SK-N-SH (cell line): ENCODE data around the gene MDK. TPM values are rescaled to one million over a fixed set of nuclear protein-coding genes. Genes with fewer than 3 reads are reported as not detected.

ENCODE experiments used
- CTCF ChIA-PET: fragments of 300-600, 350-600 bp; formaldehyde crosslinking; extraction: SDS; loops from one replicate; lab custom pipeline; 2021; lab: Yijun Ruan, JAX
- POLR2A ChIA-PET: fragments of 350-600 bp; sonication (Branson Sonifier 250); formaldehyde crosslinking; extraction: SDS; loops from one replicate; lab custom pipeline; 2020; ENCODE audit warnings: antibody characterized with exemption, inconsistent platforms; lab: Yijun Ruan, JAX
- DNase-seq: peaks from one replicate; pipeline ENCODE4 v3.0.0; 2012
- H2AFZ ChIP-seq: fragments of 200-600 bp; sonication (generic); 2 replicates; pipeline ENCODE4 v1.8.1; 2016; ENCODE audit warnings: antibody characterized with exemption, mild to moderate bottlenecking, low read depth
- H3F3A ChIP-seq: fragments of 200-600 bp; sonication (generic); replicated peaks from 2 replicates; pipeline ENCODE3; 2016; ENCODE audit warnings: antibody characterized with exemption, mild to moderate bottlenecking; ENCODE audit not compliant: insufficient read depth
- H3K27ac ChIP-seq, 2 experiments: fragments of 200-500 bp in 1 of 2; fragments of 200-600 bp in 1 of 2; sonication (Bioruptor generic) in 1 of 2; sonication (generic), shearing (Covaris generic) in 1 of 2; 2 replicates each; pipeline versions ENCODE4 v1.5.1 to v1.6.1; 2014 to 2016; ENCODE audit warnings: low read depth in 2 of 2, inconsistent platforms in 1 of 2, low read length in 1 of 2, mild to moderate bottlenecking in 1 of 2, mixed read lengths in 1 of 2
- H3K27me3 ChIP-seq: fragments of 200-600 bp; sonication (generic), shearing (Covaris generic); 2 replicates; pipeline ENCODE4 v1.6.1; 2016; ENCODE audit warnings: mixed run types; ENCODE audit not compliant: insufficient read depth
- H3K36me3 ChIP-seq, 2 experiments: fragments of 200-500 bp in 1 of 2; fragments of 200-600 bp in 1 of 2; sonication (Bioruptor generic) in 1 of 2; sonication (generic) in 1 of 2; replicated peaks in 1 of 2; 2 replicates each; pipeline versions ENCODE3 to v1.5.1; 2014 to 2016; ENCODE audit warnings: low read length in 1 of 2, mild to moderate bottlenecking in 1 of 2; ENCODE audit not compliant: insufficient read depth in 2 of 2, control insufficient read depth in 1 of 2
- H3K4me1 ChIP-seq, 2 experiments: fragments of 200-500 bp in 1 of 2; fragments of 200-600 bp in 1 of 2; sonication (Bioruptor generic) in 1 of 2; sonication (generic), shearing (Covaris generic) in 1 of 2; 2 replicates each; pipeline versions ENCODE4 v1.5.1 to v1.6.1; 2014 to 2016; ENCODE audit warnings: low read depth in 1 of 2, low read length in 1 of 2, mixed run types in 1 of 2; ENCODE audit not compliant: insufficient read depth in 2 of 2, control insufficient read depth in 1 of 2
- H3K4me2 ChIP-seq: fragments of 200-600 bp; sonication (generic), shearing (Covaris generic); 2 replicates; pipeline ENCODE4 v1.6.1; 2017; ENCODE audit warnings: mixed run types
- H3K4me3 ChIP-seq, 2 experiments: fragments of 200-500 bp in 1 of 2; fragments of 200-600 bp in 1 of 2; sonication (Bioruptor generic) in 1 of 2; sonication (generic), shearing (Covaris generic) in 1 of 2; 2 replicates each; pipeline versions ENCODE4 v1.5.1 to v1.8.1; 2014 to 2016; ENCODE audit warnings: low read depth in 2 of 2, inconsistent platforms in 1 of 2, low read length in 1 of 2, mild to moderate bottlenecking in 1 of 2, mixed read lengths in 1 of 2, moderate library complexity in 1 of 2
- H3K79me2 ChIP-seq: fragments of 200-600 bp; sonication (generic); 2 replicates; pipeline ENCODE4 v1.8.1; 2017; ENCODE audit warnings: mild to moderate bottlenecking; ENCODE audit not compliant: insufficient read depth
- H3K9ac ChIP-seq: fragments of 200-600 bp; sonication (generic); 2 replicates; pipeline ENCODE4 v1.6.1; 2017; ENCODE audit warnings: mixed run types
- H3K9me2 ChIP-seq: fragments of 200-600 bp; sonication (generic); 2 replicates; pipeline ENCODE4 v1.6.1; 2017; ENCODE audit warnings: mixed run types
- H3K9me3 ChIP-seq: fragments of 200-600 bp; sonication (generic); 2 replicates; pipeline ENCODE4 v1.6.1; 2017; ENCODE audit warnings: mixed run types, mild to moderate bottlenecking, moderate library complexity
- H4K20me1 ChIP-seq: fragments of 200-600 bp; sonication (generic); 2 replicates; pipeline ENCODE4 v1.6.1; 2017; ENCODE audit warnings: mild to moderate bottlenecking, mixed run types; ENCODE audit not compliant: insufficient read depth
- ELF1 ChIP-seq: IDR thresholded peaks from 2 replicates; pipeline ENCODE4 v1.4.0; 2012
- MXI1 ChIP-seq: IDR thresholded peaks from 2 replicates; pipeline ENCODE4 v1.6.1; 2012; ENCODE audit warnings: mild to moderate bottlenecking, low read depth, low read length, improper control_type of control experiment
- SIN3A ChIP-seq: IDR thresholded peaks from 2 replicates; pipeline ENCODE4 v1.6.1; 2012; ENCODE audit warnings: low read depth, mild to moderate bottlenecking, low read length, moderate library complexity, borderline replicate concordance
- SMC3 ChIP-seq: IDR thresholded peaks from 2 replicates; pipeline ENCODE4 v1.6.1; 2012; ENCODE audit warnings: low read depth, low read length, improper control_type of control experiment
- TCF12 ChIP-seq: IDR thresholded peaks from 2 replicates; pipeline ENCODE4 v1.4.0; 2012
- YY1 ChIP-seq: IDR thresholded peaks from 2 replicates; pipeline ENCODE4 v1.4.0; 2012; ENCODE audit warnings: low read depth, mild to moderate bottlenecking
- WGBS: methylation state at CpG from one replicate; pipeline ENCODE4 v1.1.6; 2017; ENCODE audit warnings: low lambda C conversion rate; 5-methylcytosine and 5-hydroxymethylcytosine counted together
- polyA plus RNA-seq, 3 experiments: library from polyadenylated mRNA; depleted of rRNA; stranded (reverse); fragments of >200 nt; gene quantifications; 2 replicates each; pipeline ENCODE4 v1.2.3, GENCODE V29; 2012
- TF ChIP-seq, protein P1 (sequence below): IDR thresholded peaks from 2 replicates; pipeline ENCODE4 v1.6.1; 2012; ENCODE audit warnings: mild to moderate bottlenecking, low read depth, low read length, moderate library complexity
- TF ChIP-seq, protein P2 (sequence below): IDR thresholded peaks from 2 replicates; pipeline ENCODE4 v1.4.0; 2012; ENCODE audit warnings: low read depth
- TF ChIP-seq, protein P3 (sequence below): IDR thresholded peaks from 2 replicates; pipeline ENCODE4 v1.4.0; 2012; ENCODE audit warnings: low read depth, borderline replicate concordance

The MDK gene
- polyA plus RNA-seq, 1 of the 3 experiments (the other 2 are of a cell fraction) = 2,395 TPM

DNA sequence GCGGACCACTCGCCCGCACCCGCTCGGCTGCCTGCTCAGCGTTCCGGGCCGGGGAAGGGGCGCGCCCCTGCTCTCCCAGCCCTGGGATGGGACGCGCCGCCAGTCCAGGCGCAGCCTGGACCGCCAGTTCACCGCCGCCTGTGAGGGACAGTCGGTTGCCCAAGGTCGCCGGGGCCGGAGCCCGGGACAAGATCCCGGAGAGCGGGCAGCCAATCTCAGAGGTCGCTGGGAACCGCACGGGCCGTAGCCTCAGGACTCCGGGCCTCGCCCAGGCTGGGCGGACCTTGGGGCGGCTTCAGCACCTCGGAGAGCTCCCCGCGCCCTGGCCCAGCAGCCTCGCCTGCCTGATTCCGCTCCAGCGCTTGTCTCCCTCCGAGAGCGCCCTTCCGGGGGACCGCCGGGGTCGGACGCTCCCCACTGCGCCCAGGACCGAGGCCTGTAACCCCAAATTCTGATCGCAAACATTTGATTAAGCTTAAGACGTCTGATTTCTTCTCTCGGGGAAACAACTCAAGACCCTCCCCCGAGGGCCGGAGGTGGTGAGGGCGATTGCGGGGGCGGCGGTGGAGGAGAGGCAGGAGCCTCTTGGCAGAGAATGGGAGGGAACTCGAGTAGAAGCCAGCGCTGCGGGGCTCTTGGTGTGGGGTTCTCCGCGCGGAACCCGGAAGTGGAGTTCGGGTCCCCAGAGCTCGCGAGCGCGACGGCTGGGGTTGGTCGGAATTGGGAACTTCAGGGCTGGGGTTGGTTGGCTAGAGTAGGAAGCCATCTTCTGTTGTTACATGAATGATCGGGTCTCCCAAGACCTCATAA, 11.2 kb downstream of the MDK start:
- H3K79me2 ChIP-seq = no peaks in the 10 kb centered on the region
- no peak overlapping the region for H3K27ac ChIP-seq
- DNase-seq = peak; percentile 80
- peak overlapping the region; percentile 94 for H3K4me2 ChIP-seq
- CTCF ChIA-PET = interaction anchor here (0.8 to 7.6 kb wide), 42 partner anchors 9 to 222 kb away, joined by 3 to 204 read pairs (median 5); partner anchors contain the start of genes AMBRA1, DGKZ and MDK
- H3K4me3 ChIP-seq = peak overlapping the region; percentile 52 to 60
- no peaks in the 10 kb centered on the region for H3K9me2 ChIP-seq
- peaks cover 0 to 27% of the 10 kb centered on the region in 2 experiments; a peak in 2 of 4 replicates for H3K4me1 ChIP-seq
- TF ChIP-seq MXI1 = 0 out of 2 replicates have a peak, but pooled peaks have one; percentile 30
- TF ChIP-seq, protein P1, sequence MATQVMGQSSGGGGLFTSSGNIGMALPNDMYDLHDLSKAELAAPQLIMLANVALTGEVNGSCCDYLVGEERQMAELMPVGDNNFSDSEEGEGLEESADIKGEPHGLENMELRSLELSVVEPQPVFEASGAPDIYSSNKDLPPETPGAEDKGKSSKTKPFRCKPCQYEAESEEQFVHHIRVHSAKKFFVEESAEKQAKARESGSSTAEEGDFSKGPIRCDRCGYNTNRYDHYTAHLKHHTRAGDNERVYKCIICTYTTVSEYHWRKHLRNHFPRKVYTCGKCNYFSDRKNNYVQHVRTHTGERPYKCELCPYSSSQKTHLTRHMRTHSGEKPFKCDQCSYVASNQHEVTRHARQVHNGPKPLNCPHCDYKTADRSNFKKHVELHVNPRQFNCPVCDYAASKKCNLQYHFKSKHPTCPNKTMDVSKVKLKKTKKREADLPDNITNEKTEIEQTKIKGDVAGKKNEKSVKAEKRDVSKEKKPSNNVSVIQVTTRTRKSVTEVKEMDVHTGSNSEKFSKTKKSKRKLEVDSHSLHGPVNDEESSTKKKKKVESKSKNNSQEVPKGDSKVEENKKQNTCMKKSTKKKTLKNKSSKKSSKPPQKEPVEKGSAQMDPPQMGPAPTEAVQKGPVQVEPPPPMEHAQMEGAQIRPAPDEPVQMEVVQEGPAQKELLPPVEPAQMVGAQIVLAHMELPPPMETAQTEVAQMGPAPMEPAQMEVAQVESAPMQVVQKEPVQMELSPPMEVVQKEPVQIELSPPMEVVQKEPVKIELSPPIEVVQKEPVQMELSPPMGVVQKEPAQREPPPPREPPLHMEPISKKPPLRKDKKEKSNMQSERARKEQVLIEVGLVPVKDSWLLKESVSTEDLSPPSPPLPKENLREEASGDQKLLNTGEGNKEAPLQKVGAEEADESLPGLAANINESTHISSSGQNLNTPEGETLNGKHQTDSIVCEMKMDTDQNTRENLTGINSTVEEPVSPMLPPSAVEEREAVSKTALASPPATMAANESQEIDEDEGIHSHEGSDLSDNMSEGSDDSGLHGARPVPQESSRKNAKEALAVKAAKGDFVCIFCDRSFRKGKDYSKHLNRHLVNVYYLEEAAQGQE = peak; percentile 100
- TF ChIP-seq YY1 = 0 out of 2 replicates have a peak, but pooled peaks have one; percentile 37
- TF ChIP-seq, protein P2, sequence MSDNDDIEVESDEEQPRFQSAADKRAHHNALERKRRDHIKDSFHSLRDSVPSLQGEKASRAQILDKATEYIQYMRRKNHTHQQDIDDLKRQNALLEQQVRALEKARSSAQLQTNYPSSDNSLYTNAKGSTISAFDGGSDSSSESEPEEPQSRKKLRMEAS = peak; percentile 65; the same call in 1 of the 2 replicates
- TF ChIP-seq, protein P3, sequence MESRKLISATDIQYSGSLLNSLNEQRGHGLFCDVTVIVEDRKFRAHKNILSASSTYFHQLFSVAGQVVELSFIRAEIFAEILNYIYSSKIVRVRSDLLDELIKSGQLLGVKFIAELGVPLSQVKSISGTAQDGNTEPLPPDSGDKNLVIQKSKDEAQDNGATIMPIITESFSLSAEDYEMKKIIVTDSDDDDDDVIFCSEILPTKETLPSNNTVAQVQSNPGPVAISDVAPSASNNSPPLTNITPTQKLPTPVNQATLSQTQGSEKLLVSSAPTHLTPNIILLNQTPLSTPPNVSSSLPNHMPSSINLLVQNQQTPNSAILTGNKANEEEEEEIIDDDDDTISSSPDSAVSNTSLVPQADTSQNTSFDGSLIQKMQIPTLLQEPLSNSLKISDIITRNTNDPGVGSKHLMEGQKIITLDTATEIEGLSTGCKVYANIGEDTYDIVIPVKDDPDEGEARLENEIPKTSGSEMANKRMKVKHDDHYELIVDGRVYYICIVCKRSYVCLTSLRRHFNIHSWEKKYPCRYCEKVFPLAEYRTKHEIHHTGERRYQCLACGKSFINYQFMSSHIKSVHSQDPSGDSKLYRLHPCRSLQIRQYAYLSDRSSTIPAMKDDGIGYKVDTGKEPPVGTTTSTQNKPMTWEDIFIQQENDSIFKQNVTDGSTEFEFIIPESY = no peak
- TF ChIP-seq SIN3A = peak; percentile 97; the same call in 1 of the 2 replicates
- TF ChIP-seq TCF12 = no peak
- peak; percentile 53 for TF ChIP-seq ELF1
- peak; percentile 10; the same call in 1 of the 2 replicates for TF ChIP-seq SMC3
- no peaks in the 10 kb centered on the region for H3K9me3 ChIP-seq
- H3K36me3 ChIP-seq = peaks cover 0 to 6% of the 10 kb centered on the region in 2 experiments
- no peak overlapping the region for H3K9ac ChIP-seq
- no peak overlapping the region for H2AFZ ChIP-seq
- 31% methylated on average over 26 of the region's 71 CpGs for WGBS
- H3F3A ChIP-seq = peaks cover 17% of the 10 kb centered on the region
- H4K20me1 ChIP-seq = peaks cover 18% of the 10 kb centered on the region
- H3K27me3 ChIP-seq = peaks cover 15% of the 10 kb centered on the region
- POLR2A ChIA-PET = interaction anchor here (1.6 kb wide), 1 partner anchor 12 kb away, joined by 7 read pairs; the partner anchor contains the start of gene MDK
